ENCODE results near the gene SETD1B. TPM values are rescaled to one million over a fixed set of nuclear protein-coding genes. Genes with fewer than 3 reads are reported as not detected.

Gene SETD1B
- total RNA-seq, 6 experiments from 2014 or later = 3.7 to 20.0 (median 9.3) TPM

DNA sequence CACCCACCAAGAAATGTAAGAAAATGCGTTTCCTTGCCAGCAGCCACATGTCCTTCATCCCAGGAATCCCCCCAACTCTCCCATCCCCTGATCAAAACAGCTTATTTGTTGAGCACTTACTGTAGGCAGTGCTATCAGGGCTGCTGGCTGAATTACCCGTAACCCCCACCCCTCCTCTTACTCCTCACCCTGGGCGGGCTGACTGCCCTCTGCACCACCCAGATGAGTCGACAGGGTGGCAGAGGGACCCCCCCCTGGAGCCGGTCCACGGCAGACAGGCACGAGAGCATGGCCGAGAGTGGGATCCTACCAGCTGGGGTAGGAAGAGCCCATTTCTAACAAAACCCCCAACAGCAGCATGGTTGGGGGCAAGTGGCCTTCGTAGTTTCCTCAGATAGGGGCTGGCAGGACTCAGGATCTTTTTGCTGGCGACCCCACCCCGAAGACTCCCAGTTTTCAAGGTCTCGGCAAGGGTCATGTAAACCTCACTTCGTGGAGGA lies 9.2 kb upstream of the SETD1B start:
- Histone ChIP-seq H3K36me3 (peaks cover 0 to 4% (median 0%) of the 10 kb centered on the region in 4 donors), H3K27ac (peak overlapping the region; percentile 61 to 95 (median 81)), H3K4me3 (peak overlapping the region in 2 of 3 donors; percentile 7 to 57), H3K4me1 (peaks cover 0 to 56% (median 13%) of the 10 kb centered on the region in 4 donors), H3K9me3 (no peaks in the 10 kb centered on the region), H3K27me3 (no peaks in the 10 kb centered on the region)
- intact Hi-C loops (cut with DNase I) = no loop called here
- ATAC-seq (peak; percentile 0 to 4 (median 1)), DNase-seq (peak; percentile 54 to 68 (median 63))
- TF ChIP-seq, protein P1, sequence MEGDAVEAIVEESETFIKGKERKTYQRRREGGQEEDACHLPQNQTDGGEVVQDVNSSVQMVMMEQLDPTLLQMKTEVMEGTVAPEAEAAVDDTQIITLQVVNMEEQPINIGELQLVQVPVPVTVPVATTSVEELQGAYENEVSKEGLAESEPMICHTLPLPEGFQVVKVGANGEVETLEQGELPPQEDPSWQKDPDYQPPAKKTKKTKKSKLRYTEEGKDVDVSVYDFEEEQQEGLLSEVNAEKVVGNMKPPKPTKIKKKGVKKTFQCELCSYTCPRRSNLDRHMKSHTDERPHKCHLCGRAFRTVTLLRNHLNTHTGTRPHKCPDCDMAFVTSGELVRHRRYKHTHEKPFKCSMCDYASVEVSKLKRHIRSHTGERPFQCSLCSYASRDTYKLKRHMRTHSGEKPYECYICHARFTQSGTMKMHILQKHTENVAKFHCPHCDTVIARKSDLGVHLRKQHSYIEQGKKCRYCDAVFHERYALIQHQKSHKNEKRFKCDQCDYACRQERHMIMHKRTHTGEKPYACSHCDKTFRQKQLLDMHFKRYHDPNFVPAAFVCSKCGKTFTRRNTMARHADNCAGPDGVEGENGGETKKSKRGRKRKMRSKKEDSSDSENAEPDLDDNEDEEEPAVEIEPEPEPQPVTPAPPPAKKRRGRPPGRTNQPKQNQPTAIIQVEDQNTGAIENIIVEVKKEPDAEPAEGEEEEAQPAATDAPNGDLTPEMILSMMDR (IDR thresholded peaks at IDR 0.05) = no peak
- TF ChIP-seq POLR2A (IDR thresholded peaks at IDR 0.05) = peak; percentile 12
- 0% methylated on average over 8 of the region's 13 CpGs for WGBS (ENCODE audit: insufficient coverage, low coverage, low lambda C conversion rate, missing lambda C conversion rate)

DNA sequence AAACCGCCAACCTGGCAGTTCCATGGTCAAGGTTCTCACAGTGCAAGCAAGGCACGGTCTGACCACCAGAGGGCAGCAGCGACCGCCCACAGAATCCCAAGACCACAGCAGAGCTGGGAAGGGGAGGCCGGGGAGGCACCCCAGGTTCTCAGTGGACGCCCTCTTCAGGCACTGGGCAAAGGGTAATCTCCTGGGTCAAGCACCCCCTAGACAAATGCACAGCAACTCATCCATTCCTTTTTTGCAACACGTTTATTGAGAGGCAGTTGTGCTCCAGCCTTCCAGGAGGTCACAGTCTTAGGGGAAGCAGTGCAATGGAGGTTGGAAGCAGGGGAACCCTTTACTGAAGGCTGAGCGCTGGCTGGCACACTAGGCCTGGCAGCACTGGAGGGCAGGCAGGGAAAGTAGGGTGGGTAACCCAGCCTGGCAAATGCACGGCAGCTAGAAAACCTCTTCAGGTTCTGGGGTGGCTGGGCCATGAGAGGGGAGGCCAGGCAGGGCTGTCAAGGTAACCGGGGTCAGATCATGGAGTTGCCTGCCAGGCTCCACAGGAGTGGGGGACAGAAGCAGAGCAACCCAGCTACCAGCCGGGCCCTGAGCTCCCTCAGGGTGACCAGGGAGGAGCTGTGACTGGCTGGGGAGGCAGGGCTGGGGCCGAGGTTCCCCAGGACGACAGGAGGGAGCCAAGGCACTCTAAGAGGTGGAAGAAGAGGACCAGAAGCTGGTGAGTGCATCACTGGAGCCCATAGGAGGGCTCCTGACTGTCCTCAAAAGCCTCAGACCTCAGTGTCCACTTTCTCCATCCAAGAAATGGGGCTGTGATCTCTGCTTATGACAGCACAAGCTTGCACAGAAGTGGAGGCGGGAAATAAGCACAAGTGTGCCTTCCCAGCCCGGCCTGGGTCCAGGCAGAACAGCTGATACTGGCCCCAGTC lies 8.5 kb upstream of the SETD1B start:
- H3K4me1 ChIP-seq = peaks cover 0 to 56% (median 13%) of the 10 kb centered on the region in 4 donors
- 7% methylated on average over 9 of the region's 15 CpGs for WGBS (ENCODE audit: insufficient coverage, low coverage, low lambda C conversion rate, missing lambda C conversion rate)
- intact Hi-C loops (cut with DNase I) = no loop called here

DNA sequence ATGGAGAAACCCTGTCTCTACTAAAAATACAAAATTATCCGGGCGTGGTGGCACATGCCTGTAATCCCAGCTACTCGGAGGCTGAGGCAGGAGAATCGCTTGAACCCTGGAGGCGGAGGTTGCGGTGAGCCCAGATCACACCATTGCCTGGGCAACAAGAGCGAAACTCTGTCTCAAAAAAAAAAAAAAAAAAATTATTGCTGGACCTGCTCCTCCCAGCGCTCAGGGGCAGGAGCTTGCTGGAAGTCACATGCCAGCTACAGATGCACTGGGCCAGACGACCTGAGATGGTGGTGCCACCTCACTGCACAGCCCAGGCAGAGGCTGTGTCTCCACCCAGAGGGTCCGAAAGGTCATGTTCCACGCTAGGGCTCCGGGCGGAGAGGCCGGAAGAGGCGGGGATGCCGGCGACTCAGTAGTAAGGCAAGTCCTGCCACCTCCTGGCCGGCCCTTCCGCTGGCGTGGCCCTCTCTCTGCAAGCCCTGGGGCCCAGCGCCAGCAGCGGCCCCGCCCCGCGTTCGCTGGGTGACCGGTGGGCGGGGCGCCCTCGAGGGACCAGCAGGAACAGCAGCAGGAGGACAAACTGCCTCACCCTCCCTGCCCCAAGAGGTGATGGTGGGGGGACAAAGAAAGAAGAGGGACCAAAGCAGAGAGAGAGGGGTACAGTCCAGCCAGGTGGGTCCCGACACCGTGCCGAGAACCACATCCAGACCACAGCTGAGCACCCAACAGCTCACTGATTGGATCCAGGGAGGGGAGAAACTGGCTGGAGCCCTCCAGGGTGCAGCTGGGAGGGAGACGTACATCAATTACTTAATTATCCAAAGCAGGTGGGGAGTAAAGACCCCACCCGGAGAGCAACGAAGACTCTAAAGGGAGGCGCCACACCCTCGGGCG lies 6.7 kb upstream of the SETD1B start:
- peak; percentile 61 for TF ChIP-seq POLR2A (IDR thresholded peaks at IDR 0.05)
- TF ChIP-seq, protein P1 (IDR thresholded peaks at IDR 0.05) = peak; percentile 40 to 54 (median 52)
- H3K4me1 ChIP-seq = peaks cover 0 to 56% (median 13%) of the 10 kb centered on the region in 4 donors

More for the DNA sequence above, 8.5 kb upstream of the SETD1B start:
- Histone ChIP-seq H3K27ac (peak overlapping the region; percentile 61 to 95 (median 81)), H3K4me3 (peak overlapping the region in 2 of 3 donors; percentile 7 to 57), H3K27me3 (no peaks in the 10 kb centered on the region), H3K36me3 (peaks cover 0 to 4% (median 0%) of the 10 kb centered on the region in 4 donors), H3K9me3 (no peaks in the 10 kb centered on the region)
- ATAC-seq (peak; percentile 41 to 54 (median 45)), DNase-seq (peak; percentile 84 to 92 (median 89))
- no peak for TF ChIP-seq POLR2A (IDR thresholded peaks at IDR 0.05)
- TF ChIP-seq, protein P1 (IDR thresholded peaks at IDR 0.05) = peak; percentile 96 to 98 (median 98)

More for the DNA sequence above, 6.7 kb upstream of the SETD1B start:
- intact Hi-C loops (cut with DNase I) = no loop called here
- WGBS (ENCODE audit: insufficient coverage, low coverage, low lambda C conversion rate, missing lambda C conversion rate) = 12% methylated on average over 14 of the region's 39 CpGs
- Histone ChIP-seq H3K27ac (peak overlapping the region; percentile 57 to 100 (median 100)), H3K9me3 (no peaks in the 10 kb centered on the region), H3K27me3 (no peaks in the 10 kb centered on the region), H3K36me3 (peaks cover 0 to 4% (median 0%) of the 10 kb centered on the region in 4 donors), H3K4me3 (peak overlapping the region; percentile 53 to 67 (median 65))
- DNase-seq (peak; percentile 99), ATAC-seq (peak; percentile 57 to 77 (median 64))
